ENCODE measurements around the gene CAMK1D. TPM values are rescaled to one million over a fixed set of nuclear protein-coding genes. Genes with fewer than 3 reads are reported as not detected.
A peak's percentile ranks its signal among the peaks of the same experiment; 100 is the strongest.
"Not testable (repeated sequence)": the region's sequence is repeated elsewhere in the genome, so short reads cannot be mapped to it uniquely, and the experiment has no call there.

Gene CAMK1D
- 1 to 10 TPM; 7.5 to 9.0 TPM for total RNA-seq

DNA sequence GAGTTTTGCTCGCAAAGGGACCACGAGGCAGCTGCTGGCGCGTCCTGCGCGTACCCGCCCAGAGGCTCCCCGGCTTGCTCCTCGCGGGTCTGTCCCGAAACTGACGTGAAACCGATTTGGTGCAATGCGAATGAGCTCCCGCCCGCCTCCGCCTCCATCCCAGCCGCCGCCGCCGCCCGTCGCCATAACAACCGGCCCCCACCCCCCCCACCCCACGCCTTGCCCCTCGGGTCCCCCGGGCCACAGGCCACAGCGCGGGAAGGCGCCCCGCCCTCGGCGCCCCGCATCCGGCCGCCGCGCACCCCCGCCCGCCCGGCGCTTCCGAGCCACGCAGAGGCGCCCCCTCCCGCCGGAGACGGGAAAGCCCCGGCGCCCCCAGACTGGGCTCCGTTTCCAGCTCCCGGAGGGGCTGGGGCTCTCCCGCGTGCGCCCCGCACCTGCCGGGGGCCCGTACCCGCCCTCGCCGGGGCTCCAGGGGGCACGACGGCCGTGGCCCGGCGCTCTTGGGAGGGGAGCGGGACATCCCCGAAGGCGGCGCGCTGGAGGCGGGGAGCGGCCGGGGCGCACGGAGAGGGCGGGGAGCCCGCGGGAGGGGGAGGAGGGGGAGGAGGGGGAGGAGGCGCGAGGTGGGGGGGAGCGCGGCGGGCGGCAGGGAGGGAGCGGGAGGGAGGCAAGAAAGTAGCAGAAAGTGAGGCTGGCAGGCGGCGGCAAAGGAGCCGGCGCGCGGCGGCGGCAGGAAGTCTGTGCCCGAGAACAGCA, at the start of gene CAMK1D:
Gene CAMK1D, plus strand, starts transcription at position 678 of the 759 bp plus-strand sequence.
- Mint-ChIP-seq H3K4me1 (peaks cover 24% of the 10 kb centered on the region), H3K36me3 (no peaks in the 10 kb centered on the region), H3K4me3 (peak within 1 kb of the TSS; percentile 94), H3K9me3 (no peaks in the 10 kb centered on the region), H3K27ac (peak within 1 kb of the TSS; percentile 96), H3K27me3 (peaks cover 30% of the 10 kb centered on the region)
- DNase-seq (peak; percentile 87), ATAC-seq (ENCODE audit: low read depth) (peak; percentile 68)
- POLR2A ChIA-PET, result interaction anchor here (0.6 to 1.4 kb wide), 4 partner anchors 8 to 154 kb away, joined by 3 to 6 read pairs (median 4); partner anchors contain the start of gene NUDT5

GRCh38 chr10:12301036-12301435, 48.3 kb upstream of the CAMK1D start:
- POLR2A ChIA-PET; H3K36me3 Mint-ChIP-seq; ATAC-seq (ENCODE audit: low read depth); H3K9me3 Mint-ChIP-seq; H3K27me3 Mint-ChIP-seq; H3K27ac Mint-ChIP-seq; H3K4me3 Mint-ChIP-seq; DNase-seq; H3K4me1 Mint-ChIP-seq: not testable (repeated sequence)

DNA sequence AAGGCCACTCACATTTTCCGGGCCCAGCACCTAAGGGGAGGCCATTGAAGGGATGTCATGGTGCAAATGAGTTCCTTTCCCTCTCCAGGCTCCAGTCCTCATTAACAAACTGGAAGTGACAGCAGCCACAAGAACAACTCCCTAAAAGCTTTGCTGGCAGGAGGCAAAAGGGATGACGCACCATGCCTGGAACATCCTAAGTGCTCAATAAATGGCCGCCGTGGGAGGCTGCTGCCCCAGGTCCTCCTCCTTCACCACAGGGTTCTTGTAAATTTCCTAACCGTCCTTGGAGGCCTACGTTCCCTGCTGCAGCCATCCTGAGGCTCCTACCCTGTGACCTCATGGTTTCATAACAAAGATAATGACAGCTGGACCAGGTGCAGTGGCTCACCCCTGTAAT, 41.3 kb upstream of the CAMK1D start:
- Mint-ChIP-seq H3K9me3 (no peaks in the 10 kb centered on the region), H3K27me3 (peaks cover 7% of the 10 kb centered on the region), H3K4me3 (no peak overlapping the region), H3K36me3 (no peaks in the 10 kb centered on the region), H3K4me1 (peaks cover 2% of the 10 kb centered on the region), H3K27ac (no peak overlapping the region)
- POLR2A ChIA-PET, result no interaction called here
- ATAC-seq (ENCODE audit: low read depth) (no peak), DNase-seq (no peak)

DNA sequence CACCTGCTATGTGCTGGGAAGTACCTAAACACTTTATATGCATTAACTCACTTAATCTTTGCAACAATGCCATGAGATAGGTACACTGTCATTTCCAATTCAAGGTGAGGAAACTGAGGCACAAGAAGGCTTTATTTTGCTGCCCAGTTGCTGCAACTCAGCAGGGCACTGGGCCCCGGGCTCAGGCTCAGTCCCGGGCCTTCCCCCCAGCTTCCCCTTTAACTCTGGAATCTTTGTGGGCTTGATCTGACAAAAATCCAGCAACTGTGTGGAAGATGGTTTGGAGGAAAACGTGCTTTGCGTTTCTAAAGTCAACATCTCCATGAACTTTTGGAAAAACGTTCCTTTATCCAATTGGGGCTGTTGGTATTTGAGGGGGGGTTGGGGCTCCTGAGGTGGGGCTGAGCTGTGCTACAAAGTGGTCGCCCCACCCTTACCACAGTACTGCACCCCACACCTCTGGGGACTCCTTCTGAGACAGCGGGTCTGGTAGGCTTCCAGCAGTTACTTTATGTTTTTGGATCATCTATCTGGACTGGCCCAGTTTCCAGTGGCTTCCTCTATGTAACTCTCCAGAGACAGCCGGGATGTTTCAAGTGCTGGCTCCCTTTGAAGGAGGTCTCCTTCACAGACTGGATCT, 40.5 kb upstream of the CAMK1D start:
- no peaks in the 10 kb centered on the region for H3K36me3 Mint-ChIP-seq
- no peaks in the 10 kb centered on the region for H3K9me3 Mint-ChIP-seq
- ATAC-seq (ENCODE audit: low read depth) (no peak), DNase-seq (no peak)
- POLR2A ChIA-PET, result no interaction called here
- H3K27ac Mint-ChIP-seq, result no peak overlapping the region
- no peak overlapping the region for H3K4me3 Mint-ChIP-seq
- peaks cover 7% of the 10 kb centered on the region for H3K27me3 Mint-ChIP-seq
- H3K4me1 Mint-ChIP-seq, result peaks cover 2% of the 10 kb centered on the region

DNA sequence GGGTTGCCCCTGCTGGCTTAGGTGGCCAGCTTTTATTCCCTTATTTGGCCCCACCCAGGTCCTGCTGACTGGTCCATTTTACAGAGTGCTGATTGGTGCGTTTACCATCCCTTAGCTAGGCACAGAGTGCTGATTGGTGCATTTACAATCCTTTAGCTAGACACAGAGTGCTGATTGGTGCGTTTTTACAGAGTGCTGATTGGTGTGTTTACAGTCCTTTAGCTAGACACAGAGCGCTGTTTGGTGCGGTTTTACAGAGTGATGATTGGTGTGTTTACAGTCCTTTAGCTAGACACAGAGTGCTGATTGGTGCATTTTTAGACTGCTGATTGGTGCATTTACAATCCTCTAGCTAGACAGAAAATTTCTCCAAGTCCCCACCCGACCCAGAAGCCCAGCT, 39.6 kb upstream of the CAMK1D start:
- DNase-seq; H3K27me3 Mint-ChIP-seq; H3K27ac Mint-ChIP-seq; H3K36me3 Mint-ChIP-seq; H3K9me3 Mint-ChIP-seq; H3K4me1 Mint-ChIP-seq; H3K4me3 Mint-ChIP-seq; POLR2A ChIA-PET; ATAC-seq (ENCODE audit: low read depth): not testable (repeated sequence)

- no peaks in the 10 kb centered on the region for H3K36me3 Mint-ChIP-seq
- peaks cover 3% of the 10 kb centered on the region for H3K27me3 Mint-ChIP-seq
- POLR2A ChIA-PET, result no interaction called here
- no peak overlapping the region for H3K27ac Mint-ChIP-seq
- no peak for DNase-seq
- no peak for ATAC-seq (ENCODE audit: low read depth)
- no peak overlapping the region for H3K4me3 Mint-ChIP-seq
- no peaks in the 10 kb centered on the region for H3K9me3 Mint-ChIP-seq
- no peaks in the 10 kb centered on the region for H3K4me1 Mint-ChIP-seq
These were observed 34.5 kb upstream of the CAMK1D start for GRCh38 chr10:12314836-12315235.

DNA sequence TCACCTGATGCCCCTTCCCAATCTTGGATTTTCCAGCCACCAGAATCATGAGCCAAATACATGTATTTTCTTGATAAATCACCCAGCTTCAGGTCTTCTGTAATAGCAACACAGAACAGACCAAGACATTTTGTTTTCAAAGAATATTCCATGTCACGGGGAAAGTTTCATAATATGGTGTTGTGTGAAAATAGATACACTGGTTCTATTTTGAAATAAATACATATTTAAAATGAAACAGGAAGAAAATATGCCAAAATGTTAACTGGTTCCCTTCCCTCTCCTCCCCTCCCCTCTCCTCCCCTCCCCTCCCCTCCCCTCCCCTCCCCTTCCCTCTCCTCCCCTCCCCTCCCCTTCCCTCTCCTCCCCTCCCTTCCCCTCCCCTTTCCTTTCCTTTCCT, 30.3 kb upstream of the CAMK1D start:
- Mint-ChIP-seq H3K4me1 (no peaks in the 10 kb centered on the region), H3K4me3 (no peak overlapping the region), H3K27me3 (no peaks in the 10 kb centered on the region), H3K27ac (no peak overlapping the region), H3K36me3 (no peaks in the 10 kb centered on the region), H3K9me3 (no peaks in the 10 kb centered on the region)
- ATAC-seq (ENCODE audit: low read depth) (no peak), DNase-seq (no peak)
- POLR2A ChIA-PET, result no interaction called here

DNA sequence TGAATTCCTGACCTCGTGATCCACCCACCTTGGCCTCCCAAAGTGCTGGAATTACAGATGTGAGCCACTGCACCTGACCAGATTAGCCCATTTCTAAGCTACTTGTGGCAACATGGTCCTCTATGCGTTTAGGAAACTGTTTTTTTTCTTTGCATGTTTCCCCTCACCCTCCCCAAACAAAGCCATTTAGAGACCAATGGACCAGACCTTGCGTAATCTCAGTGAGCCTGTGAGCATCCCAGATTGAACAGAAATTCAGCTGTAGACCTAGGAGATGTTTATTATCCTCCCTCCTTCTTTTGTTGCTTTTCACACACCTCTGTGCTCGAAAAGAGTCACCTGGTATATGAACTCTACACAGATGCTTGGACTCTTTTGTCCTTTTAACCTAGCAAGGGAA, 28.5 kb upstream of the CAMK1D start:
- Mint-ChIP-seq H3K27me3 (no peaks in the 10 kb centered on the region), H3K4me3 (no peak overlapping the region), H3K4me1 (no peaks in the 10 kb centered on the region), H3K36me3 (no peaks in the 10 kb centered on the region), H3K27ac (no peak overlapping the region), H3K9me3 (no peaks in the 10 kb centered on the region)
- no peak for ATAC-seq (ENCODE audit: low read depth)
- POLR2A ChIA-PET, result no interaction called here
- DNase-seq, result no peak

- Mint-ChIP-seq H3K4me1 (no peaks in the 10 kb centered on the region), H3K27me3 (no peaks in the 10 kb centered on the region), H3K9me3 (no peaks in the 10 kb centered on the region), H3K27ac (no peak overlapping the region), H3K36me3 (no peaks in the 10 kb centered on the region), H3K4me3 (no peak overlapping the region)
- DNase-seq (no peak), ATAC-seq (ENCODE audit: low read depth) (no peak)
- POLR2A ChIA-PET, result no interaction called here
These were observed 27.7 kb upstream of the CAMK1D start for GRCh38 chr10:12321641-12322040.

GRCh38 chr10:12322583-12323131, 26.7 kb upstream of the CAMK1D start:
- Mint-ChIP-seq H3K36me3 (no peaks in the 10 kb centered on the region), H3K27me3 (no peaks in the 10 kb centered on the region), H3K4me1 (no peaks in the 10 kb centered on the region), H3K27ac (no peak overlapping the region), H3K9me3 (no peaks in the 10 kb centered on the region), H3K4me3 (no peak overlapping the region)
- ATAC-seq (ENCODE audit: low read depth), result no peak
- no peak for DNase-seq
- POLR2A ChIA-PET, result no interaction called here

- POLR2A ChIA-PET, result no interaction called here
- no peaks in the 10 kb centered on the region for H3K9me3 Mint-ChIP-seq
These were observed 24.8 kb upstream of the CAMK1D start for GRCh38 chr10:12324530-12324929.

DNA sequence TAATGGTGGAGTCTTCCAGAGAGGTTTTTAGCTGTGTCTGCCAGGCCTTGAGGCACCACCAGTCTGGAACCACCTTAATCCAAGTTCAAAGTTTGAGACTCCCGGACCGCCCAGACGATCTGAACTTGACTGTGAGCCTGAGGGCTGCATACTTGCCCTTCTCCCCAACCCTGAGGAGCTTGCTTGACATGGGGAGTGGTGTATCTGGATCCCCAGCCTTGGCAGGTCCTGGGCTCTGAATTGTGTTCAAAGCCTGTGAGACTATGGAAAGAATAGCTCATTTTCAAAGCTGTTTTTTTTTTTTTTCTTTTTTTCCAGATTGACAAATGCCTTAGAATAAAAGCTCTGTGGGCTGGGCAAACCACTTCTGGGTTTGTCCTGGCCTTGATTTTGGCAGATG, 22.3 kb upstream of the CAMK1D start:
- POLR2A ChIA-PET, result no interaction called here
- no peaks in the 10 kb centered on the region for H3K4me1 Mint-ChIP-seq
- DNase-seq (no peak), ATAC-seq (ENCODE audit: low read depth) (no peak)
- no peaks in the 10 kb centered on the region for H3K27me3 Mint-ChIP-seq
- H3K36me3 Mint-ChIP-seq, result no peaks in the 10 kb centered on the region
- no peak overlapping the region for H3K4me3 Mint-ChIP-seq
- H3K27ac Mint-ChIP-seq, result no peak overlapping the region
- H3K9me3 Mint-ChIP-seq, result no peaks in the 10 kb centered on the region

More at GRCh38 chr10:12324530-12324929, 24.8 kb upstream of the CAMK1D start:
- Mint-ChIP-seq H3K27me3 (no peaks in the 10 kb centered on the region), H3K36me3 (no peaks in the 10 kb centered on the region), H3K4me3 (no peak overlapping the region), H3K4me1 (no peaks in the 10 kb centered on the region), H3K27ac (no peak overlapping the region)
- no peak for DNase-seq
- ATAC-seq (ENCODE audit: low read depth), result no peak

- no peak overlapping the region for H3K4me3 Mint-ChIP-seq
- no peaks in the 10 kb centered on the region for H3K4me1 Mint-ChIP-seq
- no peaks in the 10 kb centered on the region for H3K27me3 Mint-ChIP-seq
- POLR2A ChIA-PET, result no interaction called here
- DNase-seq, result no peak
- no peaks in the 10 kb centered on the region for H3K9me3 Mint-ChIP-seq
- ATAC-seq (ENCODE audit: low read depth), result no peak
- H3K36me3 Mint-ChIP-seq, result no peaks in the 10 kb centered on the region
- H3K27ac Mint-ChIP-seq, result no peak overlapping the region
These were observed 21.9 kb upstream of the CAMK1D start for GRCh38 chr10:12327476-12327875.

GRCh38 chr10:12328312-12328711, 21.0 kb upstream of the CAMK1D start:
- H3K4me3 Mint-ChIP-seq; POLR2A ChIA-PET; H3K36me3 Mint-ChIP-seq; DNase-seq; ATAC-seq (ENCODE audit: low read depth); H3K27me3 Mint-ChIP-seq; H3K27ac Mint-ChIP-seq; H3K9me3 Mint-ChIP-seq; H3K4me1 Mint-ChIP-seq: not testable (repeated sequence)
